HG02981 (cell line): Measurements from ENCODE around the gene TUT4.

Experiments
- ATAC-seq: cut with Tn5 transposase; IDR thresholded peaks from one replicate; pipeline ENCODE4 v1.9.1; 2021; ENCODE audit warnings: mild to moderate bottlenecking, moderate library complexity; ENCODE audit not compliant: unreplicated experiment

Gene TUT4

GRCh38 chr1:52572387-52572786 lies 19.5 kb upstream of the TUT4 start:
- ATAC-seq = no peak

GRCh38 chr1:52571783-52572182 lies 18.9 kb upstream of the TUT4 start:
- no peak for ATAC-seq

- ATAC-seq = no peak
These were observed 16.7 kb upstream of the TUT4 start for GRCh38 chr1:52569449-52570210.

- no peak for ATAC-seq
These were observed 15.1 kb upstream of the TUT4 start for GRCh38 chr1:52567943-52568342.

- no peak for ATAC-seq
These were observed 9.9 kb upstream of the TUT4 start for GRCh38 chr1:52562766-52563165.

- no peak for ATAC-seq
These were observed 7.0 kb upstream of the TUT4 start for GRCh38 chr1:52559875-52560274.

GRCh38 chr1:52558941-52559340 lies 6.0 kb upstream of the TUT4 start:
- ATAC-seq = no peak

- ATAC-seq = no peak
These were observed 3.9 kb upstream of the TUT4 start for GRCh38 chr1:52556641-52557360.

GRCh38 chr1:52554756-52555155 lies 1.9 kb upstream of the TUT4 start:
- no peak for ATAC-seq

- no peak for ATAC-seq
These were observed 1.4 kb upstream of the TUT4 start for GRCh38 chr1:52554267-52554640.

GRCh38 chr1:52553362-52554266 lies 722 bp upstream of the TUT4 start:
- peak; percentile 60 for ATAC-seq

GRCh38 chr1:52552236-52552504 lies 722 bp downstream of the TUT4 start:
- peak; percentile 20 for ATAC-seq

GRCh38 chr1:52551507-52552235 lies 1.2 kb downstream of the TUT4 start:
- no peak for ATAC-seq

- no peak for ATAC-seq
These were observed 2.4 kb downstream of the TUT4 start for GRCh38 chr1:52550447-52550846.

- ATAC-seq = no peak
These were observed 3.6 kb downstream of the TUT4 start for GRCh38 chr1:52549267-52549666.

GRCh38 chr1:52546852-52547251 lies 6.0 kb downstream of the TUT4 start:
- ATAC-seq = no peak

GRCh38 chr1:52544665-52545525 lies 8.0 kb downstream of the TUT4 start:
- no peak for ATAC-seq

- ATAC-seq = no peak
These were observed 10.7 kb downstream of the TUT4 start for GRCh38 chr1:52542085-52542688.

GRCh38 chr1:52534928-52535764 lies 17.7 kb downstream of the TUT4 start:
- ATAC-seq = no peak
